Mucosa of descending colon (tissue), 3 donors: ENCODE results near the gene CD19. TPM values are rescaled to one million over a fixed set of nuclear protein-coding genes. Genes with fewer than 3 reads are reported as not detected.

ENCODE experiments used
- ATAC-seq: fragments of 200-7000 bp; cut with Tn5 transposase; one replicate; pipeline ENCODE4 v1.9.1; 2020; ENCODE audit warnings: mild to moderate bottlenecking, moderate library complexity
- DNase-seq, 3 donors: peaks; one replicate each; pipeline ENCODE4 v3.0.0-alpha.2; 2020
- H3K36me3 ChIP-seq: fragments of 200-600 bp; one replicate; pipeline ENCODE4 v1.8.0; 2021; ENCODE audit warnings: low read depth, mild to moderate bottlenecking
- H3K4me1 ChIP-seq: fragments of 200-600 bp; one replicate; pipeline ENCODE4 v1.8.0; 2021; ENCODE audit warnings: low read depth, mild to moderate bottlenecking
- H3K4me3 ChIP-seq: fragments of 200-600 bp; one replicate; pipeline ENCODE4 v1.8.0; 2021; ENCODE audit warnings: mild to moderate bottlenecking
- H3K9me3 ChIP-seq: fragments of 200-600 bp; one replicate; pipeline ENCODE4 v1.8.0; 2021; ENCODE audit warnings: mild to moderate bottlenecking
- intact Hi-C, 2 donors: fragments of 100-400 bp; cut with DNase I in 1 of 2; cut with micrococcal nuclease in 1 of 2; formaldehyde crosslinking; loops; one replicate each; pipeline versions ENCODE4 v1.11.0 to v1.11.1; 2022; cut with DNase I, micrococcal nuclease
- total RNA-seq, 3 donors: library from RNA; stranded (reverse); fragmentation: NEBNext Ultra II Directional in 2 of 3; extraction: Animal tissue kit (Norgen Biotek cat#: 25700) in 2 of 3; gene quantifications; one replicate each; pipeline versions ENCODE4 v1.2.1 to v1.2.4, GENCODE V29; 2021 to 2023
- TF ChIP-seq, protein P1 (sequence below): fragments of 200-600 bp; IDR thresholded peaks from one replicate; pipeline ENCODE4 v1.8.0; 2022; ENCODE audit warnings: antibody characterized with exemption, mild to moderate bottlenecking
- donor health status: DM: no; HTN: no; CAD: no; lungs with moderate emphysema.
- donor health status: DM: no; HTN: no; CAD: no.
- donor health status: DM: no; HTN: yes; CAD: no.

CD19 gene
- total RNA-seq, 3 donors from 2014 or later = 0.29 to 0.65 (median 0.38) TPM

DNA sequence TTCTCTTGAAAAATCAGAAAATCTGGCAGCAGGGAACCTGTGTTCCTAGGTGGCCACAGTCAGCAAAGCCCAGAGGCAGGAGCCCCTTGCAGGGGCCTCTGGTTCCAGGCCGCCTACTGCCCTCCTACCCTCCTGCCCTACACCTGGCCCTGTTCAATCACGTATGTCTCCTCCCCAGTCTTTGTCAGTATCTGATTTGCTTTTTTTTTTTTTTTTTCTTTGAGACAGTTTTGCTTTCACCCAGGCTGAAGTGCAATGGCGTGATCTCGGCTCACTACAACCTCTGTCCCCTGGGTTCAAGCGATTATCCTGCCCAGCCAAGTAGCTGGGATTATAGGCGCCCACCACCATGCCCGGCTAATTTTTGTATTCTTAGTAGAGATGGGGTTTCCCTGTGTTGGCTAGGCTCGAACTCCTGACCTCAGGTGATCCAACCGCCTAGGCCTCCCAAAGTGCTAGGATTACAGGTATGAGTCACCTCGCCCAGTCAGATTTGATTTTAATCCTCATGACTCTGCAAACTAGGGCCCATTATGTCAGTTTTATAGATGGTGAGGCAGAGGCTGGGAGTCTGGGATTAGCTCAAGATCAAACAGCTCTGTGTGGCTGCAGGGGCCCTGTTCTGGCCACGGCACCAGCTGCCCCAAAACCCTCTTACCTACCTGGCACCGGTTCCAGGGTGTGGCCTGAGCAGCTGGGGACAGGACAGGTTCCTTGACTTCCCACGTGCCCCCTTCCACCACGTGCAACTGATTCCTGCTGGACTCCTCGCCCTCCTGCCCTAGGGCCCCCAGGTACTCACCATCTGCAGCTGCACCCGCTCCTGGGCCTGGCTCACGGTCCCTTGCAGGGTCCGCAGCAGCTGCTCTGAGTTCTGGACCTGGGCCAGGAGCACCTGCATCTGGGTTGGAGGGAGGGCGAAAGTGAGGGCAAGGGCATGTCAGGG, 21.4 kb upstream of the CD19 start:
- H3K9me3 ChIP-seq = no peaks in the 10 kb centered on the region
- intact Hi-C loops = no loop called here
- peaks cover 8% of the 10 kb centered on the region for H3K4me1 ChIP-seq
- TF ChIP-seq, protein P1, sequence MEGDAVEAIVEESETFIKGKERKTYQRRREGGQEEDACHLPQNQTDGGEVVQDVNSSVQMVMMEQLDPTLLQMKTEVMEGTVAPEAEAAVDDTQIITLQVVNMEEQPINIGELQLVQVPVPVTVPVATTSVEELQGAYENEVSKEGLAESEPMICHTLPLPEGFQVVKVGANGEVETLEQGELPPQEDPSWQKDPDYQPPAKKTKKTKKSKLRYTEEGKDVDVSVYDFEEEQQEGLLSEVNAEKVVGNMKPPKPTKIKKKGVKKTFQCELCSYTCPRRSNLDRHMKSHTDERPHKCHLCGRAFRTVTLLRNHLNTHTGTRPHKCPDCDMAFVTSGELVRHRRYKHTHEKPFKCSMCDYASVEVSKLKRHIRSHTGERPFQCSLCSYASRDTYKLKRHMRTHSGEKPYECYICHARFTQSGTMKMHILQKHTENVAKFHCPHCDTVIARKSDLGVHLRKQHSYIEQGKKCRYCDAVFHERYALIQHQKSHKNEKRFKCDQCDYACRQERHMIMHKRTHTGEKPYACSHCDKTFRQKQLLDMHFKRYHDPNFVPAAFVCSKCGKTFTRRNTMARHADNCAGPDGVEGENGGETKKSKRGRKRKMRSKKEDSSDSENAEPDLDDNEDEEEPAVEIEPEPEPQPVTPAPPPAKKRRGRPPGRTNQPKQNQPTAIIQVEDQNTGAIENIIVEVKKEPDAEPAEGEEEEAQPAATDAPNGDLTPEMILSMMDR = no peak
- H3K4me3 ChIP-seq = no peak overlapping the region
- peak; percentile 88 for ATAC-seq
- no peaks in the 10 kb centered on the region for H3K36me3 ChIP-seq
- DNase-seq = peak; percentile 75 to 76 (median 75)

DNA sequence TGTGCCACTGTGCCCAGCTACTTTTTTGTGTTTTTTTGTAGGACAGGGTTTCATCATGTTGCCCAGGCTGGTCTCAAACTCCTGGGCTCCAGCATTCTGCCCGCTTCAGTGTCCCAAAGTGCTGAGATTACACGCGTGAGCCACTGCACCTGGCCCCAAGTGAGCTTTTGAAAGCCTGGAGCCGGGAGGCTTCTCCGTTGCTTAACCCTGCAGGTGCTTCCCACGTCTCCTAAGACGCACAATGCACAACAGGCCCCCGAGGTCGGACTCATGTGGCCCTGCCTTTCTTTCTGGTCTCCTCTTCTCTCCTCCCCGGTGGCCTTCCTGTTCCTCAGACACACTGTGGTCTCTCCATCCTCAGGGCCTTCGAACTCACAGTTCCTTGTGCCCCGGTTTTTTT, 19.2 kb upstream of the CD19 start:
- no peak overlapping the region for H3K4me3 ChIP-seq
- no peaks in the 10 kb centered on the region for H3K9me3 ChIP-seq
- TF ChIP-seq, protein P1 = no peak
- peaks cover 8% of the 10 kb centered on the region for H3K4me1 ChIP-seq
- DNase-seq = no peak
- intact Hi-C loops = no loop called here
- H3K36me3 ChIP-seq = no peaks in the 10 kb centered on the region
- ATAC-seq = no peak

DNA sequence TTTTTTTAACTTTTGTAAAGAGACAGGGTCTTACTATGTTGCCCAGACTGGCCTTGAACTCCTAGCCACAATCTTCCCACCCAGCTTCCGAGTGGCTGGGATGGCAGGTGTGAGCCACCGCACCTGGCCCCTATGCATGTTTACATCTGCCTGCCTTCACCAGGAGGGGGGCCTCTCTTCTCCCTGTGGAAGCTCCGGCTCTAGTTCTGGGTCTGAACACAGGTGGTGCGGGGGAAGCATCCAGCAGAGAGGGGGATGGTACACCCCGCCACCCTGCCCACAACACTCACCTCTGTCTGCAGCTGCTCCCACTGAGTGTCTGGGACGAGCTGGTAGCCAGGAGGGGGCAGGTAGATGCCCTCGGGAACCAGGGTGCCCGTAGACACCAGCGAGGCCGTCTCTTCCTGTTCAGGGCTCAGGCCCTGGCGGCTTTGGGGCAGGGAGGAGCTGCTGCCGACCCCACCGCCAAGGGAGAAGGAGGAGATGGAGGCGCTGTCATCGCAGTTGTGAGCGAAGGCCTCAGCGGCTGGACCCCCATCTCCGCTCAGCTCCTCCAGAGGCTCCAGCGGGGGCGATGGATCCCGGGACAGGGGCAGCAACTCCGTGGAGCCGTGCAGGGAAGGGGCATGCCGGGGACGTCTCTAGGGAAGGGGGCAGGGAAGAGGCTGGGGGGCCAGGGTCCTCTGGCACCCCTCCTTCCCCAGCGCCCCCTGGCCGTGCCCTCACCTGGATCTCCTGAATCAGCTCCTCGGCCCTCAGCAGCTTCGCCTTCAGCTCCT, 17.6 kb upstream of the CD19 start:
- no peak overlapping the region for H3K4me3 ChIP-seq
- TF ChIP-seq, protein P1 = no peak
- no peak for DNase-seq
- intact Hi-C loops = no loop called here
- peaks cover 6% of the 10 kb centered on the region for H3K36me3 ChIP-seq
- no peaks in the 10 kb centered on the region for H3K9me3 ChIP-seq
- H3K4me1 ChIP-seq = peaks cover 8% of the 10 kb centered on the region
- ATAC-seq = no peak

DNA sequence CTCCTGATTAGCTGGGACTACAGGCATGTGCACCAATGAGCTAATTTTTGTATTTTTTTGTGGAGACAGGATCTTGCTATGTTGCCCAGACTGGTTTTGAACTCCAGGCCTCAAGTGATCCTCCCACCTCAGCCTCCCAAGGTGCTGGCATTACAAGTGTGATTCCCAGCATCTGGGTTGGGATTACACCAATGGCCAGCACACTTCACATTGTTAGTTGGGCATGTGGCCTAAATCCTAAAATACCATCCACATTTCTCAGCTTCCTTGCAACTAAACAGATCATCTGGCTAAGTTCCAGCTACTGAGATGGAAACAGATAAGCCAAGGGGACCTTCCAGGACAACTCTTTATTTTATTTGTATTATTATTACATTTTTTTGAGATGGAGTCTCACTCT, 16.6 kb upstream of the CD19 start:
- DNase-seq = no peak
- ATAC-seq = no peak
- Histone ChIP-seq H3K36me3 (peaks cover 6% of the 10 kb centered on the region), H3K9me3 (no peaks in the 10 kb centered on the region), H3K4me1 (peaks cover 8% of the 10 kb centered on the region), H3K4me3 (no peak overlapping the region)
- intact Hi-C loops = no loop called here
- TF ChIP-seq, protein P1 = no peak

DNA sequence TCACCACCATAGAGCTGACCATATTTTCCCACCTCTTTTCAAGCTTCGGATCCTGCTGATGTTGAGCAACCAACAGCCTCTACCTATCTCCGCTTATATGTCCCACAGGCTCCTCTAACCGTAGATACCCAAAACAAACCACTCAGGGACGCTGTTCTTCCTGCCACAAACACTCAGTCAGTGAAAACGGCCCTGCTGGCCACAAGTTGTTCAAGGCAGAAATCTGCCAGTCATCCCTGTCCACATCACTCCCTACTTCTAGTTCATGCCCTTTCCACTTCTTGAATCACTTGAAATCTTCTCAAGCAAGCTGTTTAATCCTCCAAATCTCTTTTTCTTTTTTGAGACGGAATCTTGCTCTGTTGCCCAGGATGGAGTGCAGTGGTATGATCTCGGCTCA, 14.7 kb upstream of the CD19 start:
- TF ChIP-seq, protein P1 = no peak
- Histone ChIP-seq H3K9me3 (no peaks in the 10 kb centered on the region), H3K4me1 (no peaks in the 10 kb centered on the region), H3K36me3 (peaks cover 6% of the 10 kb centered on the region), H3K4me3 (no peak overlapping the region)
- no peak for ATAC-seq
- intact Hi-C loops = no loop called here
- no peak for DNase-seq
